ENCODE results near the gene SUV39H2.
"Not testable (repeated sequence)": the region's sequence is repeated elsewhere in the genome, so short reads cannot be mapped to it uniquely, and the experiment has no call there.

The SUV39H2 gene

GRCh38 chr10:14878266-14879123 lies at the start of gene SUV39H2:
SUV39H2 (plus strand) TSS chr10:14878866; CDS start chr10:14878889, 23 bp downstream.
- DNase-seq (ENCODE audit: low read depth in 2 of 2): peak; percentile 89 to 97

GRCh38 chr10:14833106-14833505 lies 45.6 kb upstream of the SUV39H2 start:
- no peak for DNase-seq (ENCODE audit: low read depth in 2 of 2)

- DNase-seq (ENCODE audit: low read depth in 2 of 2): no peak
These were observed 42.5 kb upstream of the SUV39H2 start for GRCh38 chr10:14836208-14836607.

- DNase-seq (ENCODE audit: low read depth in 2 of 2): no peak
These were observed 41.5 kb upstream of the SUV39H2 start for GRCh38 chr10:14837003-14837756.

GRCh38 chr10:14837757-14838581 lies 40.7 kb upstream of the SUV39H2 start, which contains the start of the genes CDNF, HSPA14 and MSANTD7:
CDNF (minus strand) TSS chr10:14838037; CDS start chr10:14837946, 91 bp downstream.
HSPA14 (plus strand) TSS chr10:14838306; CDS start chr10:14838403, 97 bp downstream.
MSANTD7 (plus strand) TSS chr10:14838306; CDS start chr10:14842285, 3,979 bp downstream.
- peak; percentile 99 for DNase-seq (ENCODE audit: low read depth in 2 of 2)

GRCh38 chr10:14838582-14839304 lies 39.9 kb upstream of the SUV39H2 start:
- DNase-seq (ENCODE audit: low read depth in 2 of 2): peak in 1 of 2 donors; percentile 17

- DNase-seq (ENCODE audit: low read depth in 2 of 2): no peak
These were observed 39.4 kb upstream of the SUV39H2 start for GRCh38 chr10:14839305-14839695.

- DNase-seq (ENCODE audit: low read depth in 2 of 2): no peak
These were observed 38.5 kb upstream of the SUV39H2 start for GRCh38 chr10:14840178-14840577.

GRCh38 chr10:14843327-14843988 lies 35.2 kb upstream of the SUV39H2 start:
- no peak for DNase-seq (ENCODE audit: low read depth in 2 of 2)

GRCh38 chr10:14844948-14845347 lies 33.7 kb upstream of the SUV39H2 start:
- DNase-seq (ENCODE audit: low read depth in 2 of 2): no peak

GRCh38 chr10:14852236-14852635 lies 26.4 kb upstream of the SUV39H2 start:
- DNase-seq (ENCODE audit: low read depth in 2 of 2): no peak

- DNase-seq (ENCODE audit: low read depth in 2 of 2): no peak
These were observed 23.2 kb upstream of the SUV39H2 start for GRCh38 chr10:14855453-14855852.

- DNase-seq (ENCODE audit: low read depth in 2 of 2): no peak
These were observed 20.2 kb upstream of the SUV39H2 start for GRCh38 chr10:14858338-14858960.

- no peak for DNase-seq (ENCODE audit: low read depth in 2 of 2)
These were observed 19.6 kb upstream of the SUV39H2 start for GRCh38 chr10:14859043-14859442.

GRCh38 chr10:14859775-14860174 lies 18.9 kb upstream of the SUV39H2 start:
- no peak for DNase-seq (ENCODE audit: low read depth in 2 of 2)

- DNase-seq (ENCODE audit: low read depth in 2 of 2): no peak
These were observed 17.9 kb upstream of the SUV39H2 start for GRCh38 chr10:14860791-14861190.

- not testable (repeated sequence) for DNase-seq (ENCODE audit: low read depth in 2 of 2)
These were observed 14.2 kb upstream of the SUV39H2 start for GRCh38 chr10:14864466-14864865.

GRCh38 chr10:14864871-14865270 lies 13.8 kb upstream of the SUV39H2 start:
- DNase-seq (ENCODE audit: low read depth in 2 of 2): not testable (repeated sequence)

- no peak for DNase-seq (ENCODE audit: low read depth in 2 of 2)
These were observed 5.4 kb upstream of the SUV39H2 start for GRCh38 chr10:14873090-14873760.

All from stimulated activated CD8-positive, alpha-beta memory T cell treated with anti-CD3 and anti-CD28 coated beads, Interleukin-2, amount 100 ng/mL, for 48 hours (primary cell).